Activated CD4-positive, CD25-positive, alpha-beta regulatory T cell treated with anti-CD3 and anti-CD28 coated beads, Interleukin-2, amount 50 U/mL, for 16 hours (primary cell): ENCODE data around the gene C8A.

Source experiments
- DNase-seq: peaks from one replicate; pipeline ENCODE4 v3.0.0-alpha.2; 2020; ENCODE audit warnings: low read depth, low spot score

C8A gene

GRCh38 chr1:56854521-56855099 is at the start of gene C8A:
C8A (plus strand) TSS chr1:56854797; CDS start chr1:56854902, 105 bp downstream.
- DNase-seq: no peak

- DNase-seq: no peak
These were observed 47.8 kb upstream of the C8A start for GRCh38 chr1:56806804-56807203.

GRCh38 chr1:56808410-56808809 is 46.2 kb upstream of the C8A start:
- DNase-seq: no peak

- DNase-seq: no peak
These were observed 43.3 kb upstream of the C8A start for GRCh38 chr1:56811331-56811730.

- DNase-seq: no peak
These were observed 40.4 kb upstream of the C8A start for GRCh38 chr1:56814205-56814604.

GRCh38 chr1:56816264-56816663 is 38.3 kb upstream of the C8A start:
- DNase-seq: no peak

GRCh38 chr1:56816909-56817308 is 37.7 kb upstream of the C8A start:
- no peak for DNase-seq

GRCh38 chr1:56817716-56818463 is 36.7 kb upstream of the C8A start:
- no peak for DNase-seq

- DNase-seq: no peak
These were observed 35.2 kb upstream of the C8A start, which contains the start of gene FYB2 for GRCh38 chr1:56819387-56819899. FYB2 (minus strand) TSS chr1:56819404; CDS start chr1:56819290, 114 bp downstream.

- DNase-seq: peak; percentile 27
These were observed 33.7 kb upstream of the C8A start for GRCh38 chr1:56820755-56821461.

GRCh38 chr1:56821462-56821797 is 33.2 kb upstream of the C8A start:
- no peak for DNase-seq

GRCh38 chr1:56824271-56824670 is 30.3 kb upstream of the C8A start:
- no peak for DNase-seq

GRCh38 chr1:56824938-56825337 is 29.7 kb upstream of the C8A start:
- no peak for DNase-seq

- DNase-seq: no peak
These were observed 29.2 kb upstream of the C8A start for GRCh38 chr1:56825436-56825835.

GRCh38 chr1:56827711-56828110 is 26.9 kb upstream of the C8A start:
- no peak for DNase-seq

- DNase-seq: no peak
These were observed 24.5 kb upstream of the C8A start for GRCh38 chr1:56830052-56830451.

GRCh38 chr1:56831871-56832693 is 22.5 kb upstream of the C8A start:
- peak; percentile 33 for DNase-seq

- no peak for DNase-seq
These were observed 21.5 kb upstream of the C8A start for GRCh38 chr1:56833088-56833487.

GRCh38 chr1:56834137-56834900 is 20.3 kb upstream of the C8A start:
- no peak for DNase-seq

GRCh38 chr1:56835657-56836056 is 18.9 kb upstream of the C8A start:
- DNase-seq: no peak

GRCh38 chr1:56836359-56836758 is 18.2 kb upstream of the C8A start:
- no peak for DNase-seq
